GM18508 (cell line): ENCODE data around the gene HLCS.
"Not testable (repeated sequence)": the region's sequence is repeated elsewhere in the genome, so short reads cannot be mapped to it uniquely, and the experiment has no call there.

Experiments used
- ATAC-seq: cut with Tn5 transposase; IDR thresholded peaks from one replicate; pipeline ENCODE4 v1.9.1; 2021; ENCODE audit warnings: moderate number of reproducible peaks; ENCODE audit not compliant: insufficient read depth, unreplicated experiment

Gene HLCS

DNA sequence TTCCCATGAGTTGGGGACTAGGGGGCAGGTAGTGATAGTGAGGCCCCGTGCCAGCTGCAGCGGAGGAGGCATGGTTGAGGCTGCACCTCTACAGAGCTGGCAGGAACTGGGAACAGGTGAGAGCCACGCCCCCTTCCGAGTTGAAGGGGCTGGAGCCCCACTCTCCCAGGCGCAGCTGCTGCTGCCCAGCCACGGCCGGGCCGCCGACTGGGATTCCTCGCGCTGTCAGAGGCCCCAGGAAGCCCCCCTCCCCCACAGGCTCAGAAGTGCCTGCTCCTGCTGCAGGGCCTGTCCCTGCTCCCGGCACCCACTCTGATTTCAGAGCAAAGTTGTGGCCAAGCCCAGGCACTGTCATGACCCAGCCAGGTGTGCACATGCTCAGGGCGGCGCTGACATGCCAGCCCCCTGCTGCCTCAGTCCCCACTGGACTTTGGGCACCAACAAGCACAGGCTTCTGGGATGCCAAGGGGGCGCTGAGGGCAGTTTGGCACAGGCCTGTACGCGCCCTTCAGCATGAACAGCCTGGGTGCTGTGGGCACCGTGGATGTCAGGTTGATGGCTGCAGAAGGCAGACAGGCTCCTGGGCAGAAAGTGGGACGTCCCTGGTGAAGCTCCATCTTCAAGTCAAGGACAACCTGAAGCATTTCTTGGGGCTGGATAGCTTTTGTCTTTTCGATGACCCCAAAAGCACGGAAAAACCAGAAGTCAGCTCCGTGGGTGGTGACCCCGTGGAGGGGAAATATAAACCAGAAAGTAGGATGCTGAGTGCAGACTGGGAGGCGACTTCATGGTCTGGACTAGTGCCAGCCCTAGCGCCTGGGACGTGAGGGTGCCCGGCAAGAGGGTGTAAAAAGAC is 146.1 kb downstream of the HLCS start:
- no peak for ATAC-seq

DNA sequence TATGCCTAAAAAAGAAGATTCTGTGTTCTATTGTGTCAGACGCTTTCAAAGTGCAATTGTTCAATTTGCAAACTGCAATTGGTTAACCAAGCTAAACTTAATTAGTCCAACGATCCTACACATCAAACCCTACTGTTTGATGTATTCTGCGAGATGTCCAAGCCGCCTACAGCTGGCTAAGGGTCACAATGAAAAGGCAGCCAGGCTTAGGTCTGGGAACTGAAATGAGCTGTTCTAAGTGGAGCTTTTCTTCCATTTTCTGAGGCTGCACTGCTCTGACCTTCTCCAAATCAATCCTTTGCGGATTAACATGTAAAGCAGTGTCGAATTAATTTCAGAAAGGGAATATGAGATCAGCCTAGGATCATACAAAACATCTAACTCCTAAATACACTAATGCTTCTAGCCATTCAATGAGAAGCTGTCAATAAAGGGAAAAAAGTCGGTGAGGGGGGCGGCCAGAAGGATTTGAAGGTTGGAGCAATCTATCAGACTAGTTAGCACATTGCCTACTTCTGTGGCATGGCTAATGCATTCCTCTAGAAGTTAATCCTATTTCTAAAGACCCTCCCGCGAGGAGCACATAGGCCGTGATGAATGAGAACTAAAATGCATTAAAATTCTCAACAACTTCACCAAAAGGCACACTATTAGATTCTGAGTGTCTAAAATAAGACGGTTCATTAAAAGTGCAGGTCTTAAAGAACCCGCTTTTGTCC is 148.6 kb downstream of the HLCS start:
- no peak for ATAC-seq

DNA sequence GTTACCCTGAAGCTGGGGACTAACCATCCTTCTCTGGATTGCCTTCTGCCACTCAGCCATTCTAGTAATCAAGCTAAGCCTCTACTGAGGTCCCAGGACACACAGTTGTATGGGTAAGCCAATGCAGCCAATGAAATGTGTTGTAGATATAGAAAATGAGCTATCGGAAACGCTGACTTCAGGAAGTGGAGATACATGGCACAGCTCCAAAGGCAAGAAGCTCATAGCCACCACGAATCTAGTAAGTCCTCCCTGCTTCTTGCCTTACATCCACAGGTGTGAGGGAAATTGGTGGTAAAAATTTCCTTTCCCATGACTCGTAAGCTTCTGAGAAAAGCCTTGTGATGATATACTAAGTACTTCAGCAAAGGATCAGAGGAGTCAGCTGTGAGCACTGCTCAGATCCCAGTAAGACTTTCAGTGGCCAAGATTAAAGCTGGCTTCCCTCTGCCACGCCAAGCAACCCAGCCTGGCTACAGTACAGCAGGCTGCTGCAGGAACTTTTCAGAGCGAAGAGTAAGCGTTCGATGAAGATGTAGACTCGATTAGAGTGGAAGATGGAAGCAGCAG is 149.8 kb downstream of the HLCS start:
- no peak for ATAC-seq

DNA sequence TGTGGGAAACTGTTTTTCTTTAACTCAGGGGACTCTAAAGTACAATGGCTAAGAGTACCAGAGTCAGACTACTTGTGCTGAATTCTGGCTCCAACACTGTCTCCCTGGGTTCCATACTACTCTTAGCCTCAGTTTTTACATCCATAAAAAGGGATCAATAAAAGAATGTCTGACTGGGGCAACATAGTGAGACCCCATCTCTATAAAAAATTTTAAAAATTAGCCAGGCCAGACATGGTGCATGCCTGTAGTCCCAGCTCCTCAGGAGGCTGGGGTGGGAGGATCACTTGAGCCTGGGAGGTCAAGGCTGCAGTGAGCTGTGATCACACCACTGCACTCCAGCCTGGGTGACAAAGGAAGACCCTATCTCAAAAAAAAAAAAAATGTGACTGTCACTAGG is 150.4 kb downstream of the HLCS start:
- ATAC-seq: not testable (repeated sequence)

DNA sequence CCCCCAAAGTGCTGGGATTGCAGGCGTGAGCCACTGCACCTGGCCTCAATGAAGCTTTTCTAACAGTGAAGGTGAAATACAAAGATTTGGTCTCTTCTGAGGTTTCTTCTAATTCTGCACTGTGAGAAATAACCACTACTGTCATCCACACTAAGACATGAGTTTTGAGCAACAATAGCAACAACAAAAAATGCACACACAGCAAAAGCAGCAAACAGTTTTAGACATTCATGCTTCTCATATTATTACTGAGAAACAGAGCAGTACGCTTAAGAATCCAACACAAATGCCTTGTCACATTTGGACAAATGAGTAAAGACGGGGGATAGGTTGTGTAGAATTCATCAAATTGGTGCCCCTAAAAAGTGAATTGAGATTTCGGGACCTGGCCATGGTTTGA is 151.2 kb downstream of the HLCS start:
- ATAC-seq: no peak

DNA sequence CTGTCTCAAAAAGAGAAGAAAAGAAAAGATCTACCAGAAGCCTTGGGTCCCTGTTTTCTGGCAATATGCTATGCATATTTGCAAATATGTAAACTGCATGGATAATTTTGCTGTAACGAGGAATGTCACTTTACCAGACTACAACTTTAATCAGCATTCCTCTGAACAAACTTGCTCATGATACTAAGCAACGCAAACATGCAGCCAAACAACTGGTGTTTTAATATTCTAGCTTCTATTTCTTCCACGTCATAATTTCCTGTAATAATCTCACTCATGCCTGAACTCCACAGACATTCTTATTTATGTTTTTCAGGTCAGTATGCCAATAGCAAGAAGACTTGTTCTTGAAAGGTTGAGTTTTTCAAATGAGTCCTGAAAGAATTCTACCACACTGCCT is 153.4 kb downstream of the HLCS start:
- no peak for ATAC-seq

DNA sequence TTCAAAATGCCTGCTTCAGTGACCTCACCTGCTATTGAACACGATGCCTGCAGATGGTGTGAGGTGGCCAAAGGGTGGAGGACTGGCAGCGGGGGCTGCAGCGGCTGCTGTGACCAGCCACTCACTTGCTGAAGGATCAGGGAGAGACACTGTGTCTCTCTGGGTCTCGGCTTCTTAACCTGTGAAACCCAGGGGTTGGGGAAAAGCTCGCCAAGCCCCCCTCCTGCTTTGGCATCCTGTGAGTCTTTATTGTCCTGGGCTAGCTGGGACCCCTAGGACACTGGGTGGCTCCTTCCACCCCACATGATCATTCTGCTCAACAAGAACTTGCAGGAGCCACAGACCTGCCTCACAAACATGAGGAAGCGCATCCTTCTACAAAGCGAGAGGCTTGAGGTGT is 154.7 kb downstream of the HLCS start:
- ATAC-seq: no peak

DNA sequence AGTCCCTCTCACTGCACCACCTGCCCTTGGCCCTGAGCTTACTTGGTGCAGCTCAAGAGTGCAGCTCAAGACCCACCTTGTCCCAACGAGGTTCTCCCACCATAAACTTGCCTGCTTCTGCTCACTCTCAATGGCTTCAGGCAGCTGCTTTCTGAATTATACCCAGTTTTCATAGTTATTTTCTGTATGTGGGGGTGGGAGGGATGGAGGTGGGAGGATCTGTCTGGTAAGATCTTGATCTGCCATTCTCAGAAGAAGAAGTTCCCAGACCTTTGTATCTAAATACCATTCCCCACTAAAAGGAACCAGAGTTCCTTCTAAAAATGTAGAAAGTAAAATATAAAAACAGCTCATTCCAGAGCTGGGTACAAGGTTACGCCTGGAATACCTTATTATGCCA is 156.0 kb downstream of the HLCS start:
- ATAC-seq: no peak

DNA sequence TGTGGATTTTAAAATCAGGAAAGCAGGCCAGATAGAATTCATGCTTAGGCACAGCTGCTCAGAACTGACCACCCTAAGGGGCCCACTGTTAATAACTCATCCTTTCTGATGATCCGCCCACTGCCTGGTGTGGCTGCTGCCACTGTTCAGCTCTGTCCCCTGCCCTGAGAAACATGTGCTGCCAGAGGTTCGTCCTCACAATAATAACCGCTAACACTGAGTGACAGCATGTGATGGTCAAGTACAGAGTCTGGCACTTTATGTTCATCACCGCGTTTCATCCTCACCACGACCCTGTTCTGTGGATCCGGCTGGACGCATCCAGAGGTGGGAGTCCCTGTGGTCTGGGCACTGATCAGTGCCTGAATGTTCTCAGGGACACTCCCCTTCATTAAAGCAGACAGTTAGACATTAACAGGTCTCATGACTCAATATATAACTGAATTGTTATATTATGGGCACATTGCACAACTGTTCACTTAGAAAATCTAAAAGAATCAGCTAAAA is 159.0 kb downstream of the HLCS start:
- no peak for ATAC-seq

DNA sequence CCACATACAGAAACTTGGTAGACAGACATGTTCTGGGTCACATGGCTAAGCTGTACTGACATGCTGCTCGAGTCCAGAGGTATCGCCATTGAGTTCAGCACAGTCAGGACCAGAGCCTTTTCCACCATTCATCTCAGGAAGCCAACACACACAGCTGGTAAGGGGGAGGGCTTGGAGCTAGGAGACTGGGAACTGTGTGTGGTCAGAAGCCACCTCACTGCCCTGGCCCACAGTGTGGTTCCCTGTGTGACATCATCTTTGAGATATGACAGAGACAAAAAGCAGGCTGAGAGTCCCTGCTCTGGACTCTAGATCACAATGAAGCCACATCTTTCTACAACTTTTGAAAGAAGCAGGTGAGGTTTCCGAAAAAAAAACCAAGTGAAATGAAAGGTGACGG is 160.4 kb downstream of the HLCS start:
- ATAC-seq: no peak

DNA sequence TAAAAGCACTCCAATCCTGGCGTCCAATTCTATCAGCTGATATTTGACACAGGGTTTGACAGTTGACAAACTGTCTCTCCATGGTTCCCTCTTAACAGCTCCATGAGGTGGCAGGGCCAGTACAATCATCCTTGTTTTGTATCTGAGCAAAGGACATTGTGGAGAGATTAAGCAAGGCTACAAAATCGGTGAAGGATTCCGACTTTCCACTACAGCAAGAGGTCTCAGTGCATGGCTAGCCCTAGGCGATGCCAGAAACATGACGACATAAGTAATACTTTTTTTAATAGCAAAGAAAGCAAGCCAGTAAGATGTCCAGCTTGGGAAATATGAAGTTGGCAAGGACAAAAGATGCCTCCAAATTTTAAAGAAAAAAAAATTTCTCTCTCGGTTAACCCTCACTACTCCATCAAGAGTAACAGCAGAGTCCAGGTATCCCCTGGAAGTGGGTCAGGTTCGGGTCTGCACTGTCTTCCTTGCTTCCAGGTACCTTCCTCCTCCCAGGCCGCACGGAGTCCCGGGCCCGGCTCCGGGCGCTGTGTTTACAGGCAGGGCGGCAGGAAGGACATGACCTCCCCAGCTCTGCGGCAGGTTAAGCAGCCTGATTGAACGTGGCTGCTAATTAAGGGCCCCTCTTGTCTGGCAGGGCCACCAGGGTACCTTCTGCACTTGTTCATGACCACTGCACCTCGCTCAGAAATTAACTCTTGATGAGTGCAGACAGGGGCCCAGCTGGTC is 161.4 kb downstream of the HLCS start:
- ATAC-seq: no peak

DNA sequence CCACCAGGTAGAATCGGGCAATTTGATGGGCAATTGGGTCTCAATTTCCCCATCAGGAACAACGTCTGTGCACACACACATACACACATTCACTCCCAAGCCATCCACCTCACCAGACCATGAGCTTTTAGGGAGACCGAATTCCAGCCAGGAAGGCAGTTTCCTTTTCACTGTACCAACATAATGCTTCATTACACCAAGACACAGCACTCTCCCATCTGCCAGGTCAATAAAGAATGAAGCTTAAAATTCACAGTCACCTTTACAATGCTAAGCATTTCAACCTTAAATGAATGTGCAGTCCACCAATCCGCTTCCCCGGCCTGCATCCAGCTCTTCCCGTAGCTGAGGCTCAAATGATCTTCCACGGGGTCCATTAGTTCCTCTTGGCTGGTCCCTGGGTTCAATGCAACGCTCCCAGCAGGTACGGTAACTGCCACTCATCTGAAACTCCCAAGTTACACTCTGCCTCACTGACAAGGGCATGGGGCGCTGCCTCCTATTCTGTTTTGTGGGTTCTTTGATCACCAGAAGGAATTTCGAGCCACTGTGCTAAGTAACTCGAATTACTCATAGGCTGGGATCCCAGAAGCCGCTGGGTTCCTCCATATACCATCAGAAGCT is 162.5 kb downstream of the HLCS start:
- ATAC-seq: no peak

DNA sequence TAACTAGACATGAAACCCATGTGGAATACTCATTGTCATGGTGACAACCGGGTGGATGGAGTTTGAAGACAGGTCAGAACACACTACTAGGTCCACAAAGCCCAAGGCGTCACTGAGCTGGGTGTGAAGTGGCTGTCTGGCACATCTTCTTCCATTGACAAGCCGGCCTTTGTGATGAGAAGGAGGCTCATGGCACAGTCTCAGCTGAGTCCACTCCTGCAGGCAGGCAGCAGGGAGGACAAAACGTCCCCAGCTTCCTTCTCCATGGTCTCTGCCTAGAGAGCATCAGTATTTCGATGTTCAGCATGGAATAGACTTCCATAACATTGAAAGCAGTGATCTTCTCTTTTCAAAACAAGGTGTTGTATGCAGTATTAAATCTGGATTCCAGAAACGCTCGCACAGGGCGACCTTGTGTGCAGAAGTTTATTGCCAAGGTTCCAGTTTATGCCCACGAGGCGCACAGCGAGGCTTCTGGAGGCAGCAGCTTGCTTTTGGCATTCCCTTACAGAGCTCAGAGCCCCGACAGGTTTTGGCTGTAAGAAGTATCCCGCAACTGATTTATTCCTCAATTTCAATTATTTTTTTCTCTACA is 163.3 kb downstream of the HLCS start:
- no peak for ATAC-seq

DNA sequence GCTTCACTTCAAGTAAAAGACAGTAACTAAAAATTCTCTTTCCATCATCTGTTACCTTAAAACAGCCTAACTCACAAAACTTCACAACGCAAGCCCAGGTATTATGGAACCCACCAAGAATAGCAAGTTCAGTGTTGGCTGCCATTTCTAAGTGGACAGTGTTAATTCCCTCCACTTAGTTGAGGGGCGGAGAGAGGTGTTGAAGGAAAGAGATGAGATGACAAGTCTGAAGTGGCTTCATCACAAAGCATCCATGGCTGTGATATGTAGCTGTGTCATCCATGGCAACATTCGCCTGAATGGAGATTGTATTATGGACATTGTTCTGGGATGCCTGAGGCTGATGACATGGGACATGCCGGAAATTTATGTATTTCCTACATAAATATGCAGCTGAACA is 165.7 kb downstream of the HLCS start:
- ATAC-seq: no peak

DNA sequence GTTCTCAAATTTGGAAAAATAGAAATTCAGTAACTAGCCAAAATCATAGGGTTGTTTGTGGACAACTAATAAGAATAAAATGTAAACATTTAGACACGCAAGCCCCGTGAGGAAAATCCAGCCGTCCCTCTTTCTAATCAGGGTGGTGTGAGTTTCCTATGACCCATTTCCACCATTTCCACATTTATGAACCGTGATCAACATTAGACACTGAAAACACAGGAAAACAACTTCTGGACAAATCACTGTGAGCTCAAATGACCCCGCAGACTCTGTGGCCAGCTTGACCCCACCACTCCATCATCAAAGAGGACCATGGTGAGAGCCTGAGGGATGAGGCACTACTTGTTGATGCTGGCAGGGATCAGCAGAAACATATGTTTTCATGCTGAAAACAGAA is 166.6 kb downstream of the HLCS start:
- no peak for ATAC-seq

DNA sequence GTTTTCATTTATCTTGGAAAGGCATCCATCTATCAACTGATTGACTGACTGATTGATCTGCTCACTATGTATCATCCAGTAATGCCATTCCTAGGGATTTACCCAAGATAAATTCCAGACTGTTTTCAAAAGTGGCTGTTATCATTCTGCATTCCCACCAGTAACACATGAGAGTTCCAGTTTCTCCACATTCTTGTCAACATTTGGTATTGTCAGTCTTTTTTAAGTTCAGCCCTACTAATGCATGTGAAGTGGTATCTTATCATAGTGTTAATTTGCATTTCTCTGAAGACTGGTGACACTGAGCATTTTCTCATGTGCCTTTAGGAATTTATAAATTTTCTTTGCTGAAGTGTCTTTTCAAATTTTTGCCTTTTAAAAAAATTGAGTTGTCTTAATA is 168.0 kb downstream of the HLCS start:
- no peak for ATAC-seq

DNA sequence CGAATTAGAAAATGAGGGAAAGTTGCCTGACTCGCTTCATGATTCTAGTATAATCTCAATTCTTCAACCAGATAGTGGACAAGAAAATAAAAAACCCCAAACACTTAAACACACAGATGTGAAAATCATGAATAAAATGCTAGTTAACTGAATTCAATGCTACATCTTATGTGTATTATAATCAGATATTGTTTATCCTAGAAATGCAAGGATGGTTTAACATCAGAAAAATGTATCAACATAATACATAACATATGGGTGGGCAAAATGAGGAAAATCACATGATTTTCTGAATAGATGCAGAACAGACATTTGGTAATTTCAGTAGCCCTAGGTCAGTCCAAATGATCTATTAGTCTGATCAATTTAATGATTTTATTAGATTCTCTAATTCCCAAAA is 170.4 kb downstream of the HLCS start:
- ATAC-seq: no peak

DNA sequence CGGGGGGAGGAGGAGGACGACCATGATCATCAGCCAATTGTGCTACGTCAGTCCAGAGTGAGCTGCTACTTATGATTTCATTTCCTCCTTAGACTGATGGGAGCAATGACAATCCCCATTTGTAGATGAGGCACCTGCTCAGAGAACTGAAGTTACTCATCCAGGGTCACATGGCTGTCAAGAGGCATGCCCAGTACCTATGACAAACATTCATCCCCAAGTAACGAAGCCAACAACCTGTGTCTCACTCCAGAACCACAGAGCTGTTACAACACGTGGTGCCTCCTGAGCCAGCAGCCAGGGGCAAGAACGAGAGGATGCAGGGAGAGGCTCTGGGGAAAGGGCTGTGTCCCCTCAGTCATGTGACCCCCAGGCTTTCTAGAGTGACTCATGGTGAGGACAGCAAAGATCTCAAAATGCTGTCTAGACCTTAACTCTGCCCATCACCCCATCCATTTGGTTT is 173.9 kb downstream of the HLCS start:
- no peak for ATAC-seq

DNA sequence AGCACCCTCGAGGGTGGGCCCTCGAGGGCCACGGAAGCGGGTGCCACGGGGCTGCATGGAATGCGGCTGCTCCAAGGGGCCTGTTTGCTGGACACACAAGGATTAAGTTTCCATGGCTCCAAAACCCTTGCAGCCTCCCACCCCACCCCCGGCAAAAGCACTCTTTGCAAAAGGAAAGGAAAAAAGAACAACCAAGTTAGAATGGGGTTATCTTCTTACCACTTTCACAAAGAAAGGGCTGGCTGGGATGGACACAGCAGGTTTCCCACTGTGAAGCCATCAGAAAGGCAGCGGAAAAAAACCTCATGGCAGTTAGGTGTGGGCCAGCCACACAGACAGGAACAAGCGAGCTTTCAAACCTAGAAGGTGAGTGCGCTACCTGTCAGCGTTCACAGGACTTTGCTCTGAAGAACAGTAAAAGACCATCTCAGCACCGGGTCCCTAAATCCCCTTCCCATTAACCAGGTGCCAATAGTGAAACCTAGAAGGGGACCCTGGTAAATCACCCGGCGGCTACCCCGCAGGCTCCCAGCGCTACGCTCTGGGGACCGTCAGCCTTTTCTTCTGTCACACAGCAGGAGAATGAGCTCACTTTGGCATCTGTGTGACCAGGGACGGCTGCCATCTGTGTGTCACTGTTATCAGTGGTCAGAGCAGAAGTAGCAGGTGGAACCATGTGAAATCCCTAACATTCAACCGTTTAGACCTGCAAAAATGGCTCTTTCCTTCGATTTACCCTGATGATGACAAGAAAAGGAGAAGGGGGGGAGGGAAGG is 174.6 kb downstream of the HLCS start:
- ATAC-seq: no peak
